ENCODE results near the gene TSPAN12.

The TSPAN12 gene

DNA sequence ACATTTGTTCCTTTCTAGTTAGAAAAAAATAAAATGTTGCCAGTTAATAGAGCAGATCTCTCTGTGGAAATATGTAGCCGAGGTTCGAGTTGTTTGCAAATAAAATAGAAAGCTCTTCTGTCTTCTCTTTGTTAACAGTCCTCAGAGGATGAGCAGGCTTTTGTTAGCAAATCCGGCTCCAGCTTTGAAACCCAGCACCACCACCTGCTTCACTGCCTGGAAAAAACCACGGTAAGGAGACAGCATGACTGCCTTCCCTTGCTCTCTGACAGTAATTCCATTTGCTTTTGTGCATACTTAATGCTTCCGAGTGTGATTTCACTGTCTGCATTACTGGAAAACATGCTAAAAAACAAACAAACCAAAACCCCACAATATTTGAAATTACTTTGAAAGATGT is 115.6 kb downstream of the TSPAN12 start:
- no peak for DNase-seq (ENCODE audit: low read depth)

DNA sequence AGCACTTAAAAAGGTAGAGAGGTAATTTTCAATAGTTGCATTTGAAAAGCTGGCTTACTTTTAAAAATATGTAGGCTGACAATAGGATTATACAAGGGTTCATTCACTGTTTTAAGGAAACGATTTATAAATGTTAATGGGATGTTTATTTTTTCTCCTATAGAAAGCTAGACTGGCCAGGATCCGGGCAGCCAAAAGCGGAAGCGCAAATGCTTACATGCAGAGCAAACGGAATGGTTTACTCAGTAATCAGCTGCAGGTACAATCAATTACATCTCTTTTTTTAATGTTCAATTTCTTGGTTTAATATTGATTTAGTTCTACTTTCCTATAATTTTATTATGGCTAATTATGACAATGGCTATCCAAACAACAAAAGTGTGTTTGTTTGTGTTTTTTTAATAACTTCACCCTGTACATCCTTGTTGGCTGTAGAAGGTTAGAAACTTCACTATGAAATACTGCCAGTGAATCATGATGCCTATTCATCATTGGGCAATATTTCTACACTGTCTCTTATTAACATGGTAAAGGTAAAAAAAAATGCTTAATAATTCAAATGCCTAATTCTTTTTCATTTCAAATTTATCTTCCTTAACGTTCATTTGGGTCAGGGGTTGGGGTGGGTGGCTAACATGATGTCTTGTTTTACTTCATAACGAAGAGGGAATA is 116.4 kb downstream of the TSPAN12 start:
- no peak for DNase-seq (ENCODE audit: low read depth)

- no peak for DNase-seq (ENCODE audit: low read depth)
Measured at GRCh38 chr7:120740348-120740747, 117.6 kb downstream of the TSPAN12 start.

GRCh38 chr7:120738816-120739215 is 119.1 kb downstream of the TSPAN12 start:
- no peak for DNase-seq (ENCODE audit: low read depth)

Measured in GM04503 (cell line).